Panc1 (cell line): ENCODE results near the gene NUDCD2.

Experiments
- CTCF ChIP-seq: fragments of 450-650 bp; IDR thresholded peaks from 2 replicates; pipeline ENCODE4 v1.5.1; 2017; ENCODE audit warnings: mild to moderate bottlenecking
- POLR2AphosphoS5 ChIP-seq: IDR thresholded peaks from 2 replicates; pipeline ENCODE4 v1.6.1; 2012; ENCODE audit warnings: mild to moderate bottlenecking, low read depth, low read length, moderate library complexity
- REST ChIP-seq, 2 experiments: IDR thresholded peaks; 2 replicates each; pipeline ENCODE4 v1.6.1; 2011 to 2012; ENCODE audit warnings: low read depth in 2 of 2, control low read depth in 1 of 2, low read length in 1 of 2, mild to moderate bottlenecking in 1 of 2, moderate library complexity in 1 of 2; ENCODE audit not compliant: insufficient read depth in 1 of 2
- SIN3A ChIP-seq: IDR thresholded peaks from 2 replicates; pipeline ENCODE4 v1.6.1; 2012; ENCODE audit warnings: low read depth, mild to moderate bottlenecking, low read length, moderate library complexity, borderline replicate concordance; ENCODE audit not compliant: insufficient read depth
- TCF7L2 ChIP-seq: IDR thresholded peaks from 2 replicates; pipeline ENCODE4 v1.6.1; 2011; ENCODE audit warnings: mild to moderate bottlenecking, low read depth, low read length, inconsistent platforms

- TF ChIP-seq CTCF (peak; percentile 58), POLR2AphosphoS5 (no peak), REST (IDR thresholded peaks at IDR 0.05; ENCODE audit: insufficient read depth in 1 of 2, low read depth in 2 of 2, low read length in 1 of 2) (no peak), SIN3A (no peak), TCF7L2 (no peak)
Measured at GRCh38 chr5:163503106-163504078, 43.5 kb upstream of the NUDCD2 start.
